GM12864 (cell line): ENCODE data around the gene LEMD1.

Source experiments
- DNase-seq: peaks from one replicate; pipeline ENCODE4 v3.0.0-alpha.2; 2011; ENCODE audit warnings: low read depth
- H3K4me3 ChIP-seq: 2 replicates; pipeline ENCODE4 v1.5.1; 2011; ENCODE audit warnings: mild to moderate bottlenecking, low read depth, low read length, control low read depth
- CTCF ChIP-seq: IDR thresholded peaks from 2 replicates; pipeline ENCODE4 v1.5.1; 2011; ENCODE audit warnings: low read depth, mild to moderate bottlenecking, moderate library complexity, low read length, control low read depth, inconsistent platforms; ENCODE audit errors: missing control alignments

LEMD1 gene

GRCh38 chr1:205441716-205442050 is 19.8 kb upstream of the LEMD1 start:
- TF ChIP-seq CTCF = no peak
- DNase-seq = no peak
- no peak overlapping the region for H3K4me3 ChIP-seq

GRCh38 chr1:205441318-205441633 is 19.4 kb upstream of the LEMD1 start:
- TF ChIP-seq CTCF = no peak
- DNase-seq = no peak
- no peak overlapping the region for H3K4me3 ChIP-seq

GRCh38 chr1:205440476-205441317 is 18.8 kb upstream of the LEMD1 start:
- DNase-seq = peak; percentile 5
- H3K4me3 ChIP-seq = no peak overlapping the region
- no peak for TF ChIP-seq CTCF

- TF ChIP-seq CTCF = no peak
- H3K4me3 ChIP-seq = no peak overlapping the region
- DNase-seq = no peak
Measured at GRCh38 chr1:205440121-205440475, 18.2 kb upstream of the LEMD1 start.

- TF ChIP-seq CTCF = peak; percentile 29
- H3K4me3 ChIP-seq = no peak overlapping the region
- DNase-seq = no peak
Measured at GRCh38 chr1:205438213-205439158, 16.6 kb upstream of the LEMD1 start.

GRCh38 chr1:205437570-205437969 is 15.7 kb upstream of the LEMD1 start:
- DNase-seq = no peak
- H3K4me3 ChIP-seq = no peak overlapping the region
- no peak for TF ChIP-seq CTCF
